AG04449 (cell line): ENCODE results near the gene AGAP2.

Experiments used
- CTCF ChIA-PET: fragments of 350-600 bp; formaldehyde crosslinking; extraction: SDS; loops from one replicate; lab custom pipeline; 2021; ENCODE audit warnings: antibody characterized with exemption; lab: Yijun Ruan, JAX
- POLR2A ChIA-PET: fragments of 400-600, 350-600 bp; formaldehyde crosslinking; extraction: SDS; loops from one replicate; lab custom pipeline; 2020; ENCODE audit warnings: antibody characterized with exemption, inconsistent platforms; lab: Yijun Ruan, JAX
- DNase-seq: peaks from one replicate; pipeline ENCODE4 v3.0.0-alpha.2; 2010; ENCODE audit warnings: low read depth, low spot score
- H3K4me3 ChIP-seq: 2 replicates; pipeline ENCODE4 v1.5.1; 2011; ENCODE audit warnings: low read depth, mild to moderate bottlenecking, control low read depth, low read length
- TF ChIP-seq, protein P1 (sequence below): IDR thresholded peaks from one replicate; pipeline ENCODE4 v1.5.1; 2011; ENCODE audit warnings: mild to moderate bottlenecking, moderate library complexity, low read length, control low read depth, inconsistent platforms; ENCODE audit not compliant: insufficient read depth; ENCODE audit errors: missing control alignments

AGAP2 gene

DNA sequence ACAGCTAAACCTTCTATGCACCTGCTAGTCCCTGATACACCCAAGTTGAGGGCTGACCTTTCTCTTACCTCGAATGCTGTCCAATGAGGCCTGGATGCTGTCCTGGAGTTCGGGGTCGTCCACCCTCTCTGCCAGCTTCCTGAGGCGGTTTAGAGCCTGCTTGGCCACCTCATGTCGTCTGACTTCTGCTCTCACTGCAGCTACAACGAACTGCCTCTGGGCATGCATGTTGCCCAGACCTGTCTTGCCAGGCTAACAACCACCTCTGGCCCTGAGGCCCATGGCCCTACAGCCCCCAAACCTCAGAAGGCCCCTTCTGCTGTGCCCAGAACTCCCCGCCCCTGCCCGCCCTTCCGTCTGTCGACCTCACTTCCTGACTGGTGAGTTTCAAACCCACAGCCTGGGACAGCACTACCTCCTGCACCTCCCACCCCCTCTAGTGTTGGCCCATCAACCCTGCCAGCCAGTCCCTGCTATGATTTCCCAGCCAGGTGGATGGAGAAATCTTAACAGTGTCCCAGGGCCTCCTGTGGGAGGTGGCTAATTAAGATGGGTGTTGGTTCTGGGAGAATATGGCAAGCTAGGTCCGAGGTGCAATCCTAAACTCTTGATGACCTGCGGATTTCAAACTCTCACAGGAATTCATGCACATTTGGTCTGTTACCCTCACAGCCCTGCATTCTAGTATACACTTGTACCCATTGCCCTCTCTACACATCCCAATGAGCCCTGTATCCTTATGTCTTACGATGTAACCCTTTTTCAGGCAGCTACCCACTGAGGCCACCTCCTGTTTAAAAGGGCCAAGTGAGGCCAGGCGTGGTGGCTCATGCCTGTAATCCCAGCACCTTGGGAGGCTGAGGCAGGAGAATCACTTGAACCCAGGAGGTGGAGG lies 3.5 kb upstream of the AGAP2 start:
- CTCF ChIA-PET, result interaction anchor here (0.9 to 4.7 kb wide), 5 partner anchors 8 to 158 kb away, joined by 3 to 26 read pairs (median 6); no protein-coding TSS in a partner anchor
- H3K4me3 ChIP-seq, result no peak overlapping the region
- POLR2A ChIA-PET, result no interaction called here
- TF ChIP-seq, protein P1, sequence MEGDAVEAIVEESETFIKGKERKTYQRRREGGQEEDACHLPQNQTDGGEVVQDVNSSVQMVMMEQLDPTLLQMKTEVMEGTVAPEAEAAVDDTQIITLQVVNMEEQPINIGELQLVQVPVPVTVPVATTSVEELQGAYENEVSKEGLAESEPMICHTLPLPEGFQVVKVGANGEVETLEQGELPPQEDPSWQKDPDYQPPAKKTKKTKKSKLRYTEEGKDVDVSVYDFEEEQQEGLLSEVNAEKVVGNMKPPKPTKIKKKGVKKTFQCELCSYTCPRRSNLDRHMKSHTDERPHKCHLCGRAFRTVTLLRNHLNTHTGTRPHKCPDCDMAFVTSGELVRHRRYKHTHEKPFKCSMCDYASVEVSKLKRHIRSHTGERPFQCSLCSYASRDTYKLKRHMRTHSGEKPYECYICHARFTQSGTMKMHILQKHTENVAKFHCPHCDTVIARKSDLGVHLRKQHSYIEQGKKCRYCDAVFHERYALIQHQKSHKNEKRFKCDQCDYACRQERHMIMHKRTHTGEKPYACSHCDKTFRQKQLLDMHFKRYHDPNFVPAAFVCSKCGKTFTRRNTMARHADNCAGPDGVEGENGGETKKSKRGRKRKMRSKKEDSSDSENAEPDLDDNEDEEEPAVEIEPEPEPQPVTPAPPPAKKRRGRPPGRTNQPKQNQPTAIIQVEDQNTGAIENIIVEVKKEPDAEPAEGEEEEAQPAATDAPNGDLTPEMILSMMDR, result no peak
- no peak for DNase-seq

DNA sequence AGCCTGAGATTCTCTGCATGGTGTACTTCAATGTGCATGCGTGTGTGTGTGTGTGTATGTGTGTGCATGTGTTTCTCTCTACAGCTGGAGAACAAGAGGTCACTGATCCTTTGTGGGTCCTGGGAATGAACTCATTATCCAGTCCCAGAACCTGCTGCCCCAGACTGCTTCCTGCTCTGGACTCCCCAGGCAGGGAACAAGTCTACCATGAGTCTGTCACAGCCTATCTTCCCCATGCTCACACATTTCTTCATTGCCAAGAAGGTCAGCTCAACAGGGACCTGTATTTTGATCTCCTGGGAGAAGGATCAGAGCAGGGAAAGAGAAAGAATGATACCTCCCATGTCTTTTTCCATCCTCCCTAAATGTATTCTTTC lies 2.9 kb upstream of the AGAP2 start:
- no peak overlapping the region for H3K4me3 ChIP-seq
- TF ChIP-seq, protein P1, result no peak
- DNase-seq, result no peak
- CTCF ChIA-PET, result interaction anchor here (0.9 to 4.7 kb wide), 5 partner anchors 15 to 164 kb away, joined by 3 to 26 read pairs (median 3); no protein-coding TSS in a partner anchor
- POLR2A ChIA-PET, result no interaction called here

DNA sequence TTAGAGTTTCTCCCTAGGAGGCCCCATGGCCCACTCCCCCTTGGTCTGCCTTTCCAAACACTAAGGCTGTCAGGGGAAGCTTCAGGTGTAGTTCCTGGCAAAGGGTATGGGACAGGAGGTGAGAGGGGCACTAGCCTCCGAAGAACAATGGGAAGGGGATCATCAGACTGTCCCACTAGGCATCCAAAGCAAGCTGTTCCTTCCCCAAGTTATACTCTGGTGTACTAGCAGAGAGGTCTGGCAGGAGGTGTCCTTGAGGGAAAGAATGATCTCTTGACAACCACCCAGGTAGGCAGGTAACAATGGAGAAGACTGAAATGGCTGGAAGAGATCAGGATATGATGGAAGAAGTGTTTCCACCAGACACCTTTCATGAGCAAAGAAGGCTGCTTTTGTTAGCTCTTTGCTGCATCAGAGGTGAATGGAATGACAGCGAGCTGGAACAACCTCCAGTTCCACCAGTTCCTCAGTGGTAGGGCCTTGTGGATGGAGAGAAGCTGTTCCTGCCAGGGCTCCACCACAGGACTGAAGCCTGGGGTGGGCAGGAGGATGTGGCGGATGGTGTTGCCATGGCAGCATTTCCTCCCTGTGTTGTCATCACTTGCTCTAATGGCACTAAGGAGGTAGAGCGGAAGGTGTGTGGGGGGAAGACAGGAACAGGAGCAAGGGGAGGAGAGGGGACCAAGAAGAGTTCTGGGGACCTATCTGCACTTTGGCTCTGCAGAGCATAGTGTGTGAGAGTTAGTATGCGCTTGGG lies 2.3 kb upstream of the AGAP2 start:
- H3K4me3 ChIP-seq, result no peak overlapping the region

DNA sequence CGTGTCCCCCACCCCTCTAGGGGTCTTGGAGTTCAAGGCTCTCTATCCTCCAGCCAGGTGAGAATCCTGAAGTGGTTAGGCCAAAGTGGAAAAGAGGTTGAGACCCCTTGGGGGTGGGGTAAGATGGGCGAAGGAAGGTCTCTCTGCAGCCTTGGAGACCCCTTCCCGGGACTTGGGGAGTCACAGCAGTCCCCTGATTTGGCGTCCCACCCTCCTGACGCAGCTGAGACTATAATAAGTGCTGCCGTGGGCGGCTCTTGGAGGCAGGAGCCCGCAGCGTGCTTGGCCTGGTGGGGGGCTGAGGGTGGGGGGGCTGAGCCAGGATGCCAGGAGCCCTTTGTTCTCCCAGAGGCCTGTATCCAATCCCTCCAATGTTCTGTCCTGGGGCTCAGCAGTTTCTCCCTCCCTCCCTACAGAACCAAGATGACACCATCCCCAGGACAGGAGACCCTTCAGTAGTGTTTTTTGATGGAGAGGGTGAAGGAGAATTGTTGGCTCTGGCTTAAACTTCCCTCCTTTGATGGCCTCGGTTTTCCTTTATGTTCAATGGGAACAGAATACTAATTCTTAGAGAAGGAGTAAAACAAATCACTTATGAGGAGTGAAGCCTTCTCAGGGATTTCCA lies 1.5 kb upstream of the AGAP2 start:
- POLR2A ChIA-PET, result no interaction called here
- H3K4me3 ChIP-seq, result no peak overlapping the region
- DNase-seq, result no peak
- TF ChIP-seq, protein P1, result no peak
- CTCF ChIA-PET, result interaction anchor here (1.0 to 4.8 kb wide), 5 partner anchors 14 to 165 kb away, joined by 3 to 36 read pairs (median 6); no protein-coding TSS in a partner anchor

More for the DNA sequence above, 2.3 kb upstream of the AGAP2 start:
- POLR2A ChIA-PET, result no interaction called here
- CTCF ChIA-PET, result interaction anchor here (1.0 to 4.7 kb wide), 5 partner anchors 15 to 164 kb away, joined by 3 to 26 read pairs (median 3); no protein-coding TSS in a partner anchor
- DNase-seq, result no peak
- TF ChIP-seq, protein P1, result no peak

DNA sequence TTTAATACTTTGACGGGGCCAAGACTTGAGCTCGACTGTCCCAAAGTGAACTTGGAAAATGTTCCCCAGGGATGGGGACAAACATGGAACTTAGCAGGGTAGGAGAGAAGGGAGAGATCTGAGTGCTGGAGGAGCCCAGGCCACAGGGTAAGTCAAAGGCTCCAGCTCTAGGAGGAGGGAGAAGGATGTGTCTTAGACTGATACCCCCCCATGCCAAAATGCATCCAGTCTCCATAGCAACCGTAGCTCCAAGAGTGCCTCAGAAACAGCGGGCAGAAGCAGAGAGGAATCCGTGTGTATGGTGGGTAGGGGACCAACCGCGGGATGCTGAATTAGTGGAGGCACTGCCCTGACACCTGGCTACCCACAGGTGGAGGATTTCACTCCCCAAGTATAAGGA lies 845 bp upstream of the AGAP2 start:
- DNase-seq, result no peak
- TF ChIP-seq, protein P1, result no peak
- no peak overlapping the region for H3K4me3 ChIP-seq
- ChIA-PET CTCF (interaction anchor here (0.6 to 4.8 kb wide), 3 partner anchors 13 to 155 kb away, joined by 3 to 36 read pairs (median 9); no protein-coding TSS in a partner anchor), POLR2A (interaction anchor here (0.9 kb wide), 1 partner anchor 13 kb away, joined by 3 read pairs; no protein-coding TSS in a partner anchor)
